ENCODE measurements around the gene MTFR1L.
"Not testable (repeated sequence)": the region's sequence is repeated elsewhere in the genome, so short reads cannot be mapped to it uniquely, and the experiment has no call there.

Gene MTFR1L

GRCh38 chr1:25829046-25829445 lies 9.3 kb downstream of the MTFR1L start:
- DNase-seq = no peak

GRCh38 chr1:25831569-25832196 lies 11.9 kb downstream of the MTFR1L start:
- DNase-seq = no peak

- no peak for DNase-seq
These were observed 12.7 kb downstream of the MTFR1L start for GRCh38 chr1:25832336-25833037.

- no peak for DNase-seq
These were observed 13.4 kb downstream of the MTFR1L start for GRCh38 chr1:25833158-25833557.

- no peak for DNase-seq
These were observed 15.1 kb downstream of the MTFR1L start for GRCh38 chr1:25834894-25835293.

GRCh38 chr1:25836695-25837094 lies 16.9 kb downstream of the MTFR1L start:
- DNase-seq = no peak

GRCh38 chr1:25837262-25837875 lies 17.6 kb downstream of the MTFR1L start:
- DNase-seq = no peak

- not testable (repeated sequence) for DNase-seq
These were observed 20.1 kb downstream of the MTFR1L start for GRCh38 chr1:25839808-25840207.

- DNase-seq = no peak
These were observed 23.7 kb downstream of the MTFR1L start for GRCh38 chr1:25843483-25843882.

GRCh38 chr1:25844536-25845337 lies 25.0 kb downstream of the MTFR1L start:
- DNase-seq = no peak

- DNase-seq = no peak
These were observed 25.9 kb downstream of the MTFR1L start for GRCh38 chr1:25845664-25846063.

- DNase-seq = no peak
These were observed 28.2 kb downstream of the MTFR1L start for GRCh38 chr1:25847929-25848328.

GRCh38 chr1:25848531-25848930 lies 28.8 kb downstream of the MTFR1L start:
- DNase-seq = no peak

- no peak for DNase-seq
These were observed 34.8 kb downstream of the MTFR1L start for GRCh38 chr1:25854554-25854953.

GRCh38 chr1:25856856-25857255 lies 37.1 kb downstream of the MTFR1L start:
- no peak for DNase-seq

GRCh38 chr1:25858494-25858893 lies 38.7 kb downstream of the MTFR1L start:
- DNase-seq = no peak

GRCh38 chr1:25858906-25859789 lies 39.4 kb downstream of the MTFR1L start, which contains the start of gene AUNIP:
Gene AUNIP (minus strand): TSS chr1:25859457. CDS start chr1:25859357, 100 bp downstream.
- peak; percentile 84 for DNase-seq

- DNase-seq = no peak
These were observed 41.8 kb downstream of the MTFR1L start for GRCh38 chr1:25861316-25862286.

- no peak for DNase-seq
These were observed 43.2 kb downstream of the MTFR1L start for GRCh38 chr1:25862785-25863485.

Data from activated CD4-positive, alpha-beta T cell treated with anti-CD3 and anti-CD28 coated beads for 1 hour (primary cell).